GM18870 (cell line): ENCODE data around the gene CDC25B.

ENCODE experiments used
- ATAC-seq: cut with Tn5 transposase; IDR thresholded peaks from one replicate; pipeline ENCODE4 v1.9.1; 2021; ENCODE audit warnings: moderate library complexity; ENCODE audit not compliant: unreplicated experiment

Gene CDC25B

DNA sequence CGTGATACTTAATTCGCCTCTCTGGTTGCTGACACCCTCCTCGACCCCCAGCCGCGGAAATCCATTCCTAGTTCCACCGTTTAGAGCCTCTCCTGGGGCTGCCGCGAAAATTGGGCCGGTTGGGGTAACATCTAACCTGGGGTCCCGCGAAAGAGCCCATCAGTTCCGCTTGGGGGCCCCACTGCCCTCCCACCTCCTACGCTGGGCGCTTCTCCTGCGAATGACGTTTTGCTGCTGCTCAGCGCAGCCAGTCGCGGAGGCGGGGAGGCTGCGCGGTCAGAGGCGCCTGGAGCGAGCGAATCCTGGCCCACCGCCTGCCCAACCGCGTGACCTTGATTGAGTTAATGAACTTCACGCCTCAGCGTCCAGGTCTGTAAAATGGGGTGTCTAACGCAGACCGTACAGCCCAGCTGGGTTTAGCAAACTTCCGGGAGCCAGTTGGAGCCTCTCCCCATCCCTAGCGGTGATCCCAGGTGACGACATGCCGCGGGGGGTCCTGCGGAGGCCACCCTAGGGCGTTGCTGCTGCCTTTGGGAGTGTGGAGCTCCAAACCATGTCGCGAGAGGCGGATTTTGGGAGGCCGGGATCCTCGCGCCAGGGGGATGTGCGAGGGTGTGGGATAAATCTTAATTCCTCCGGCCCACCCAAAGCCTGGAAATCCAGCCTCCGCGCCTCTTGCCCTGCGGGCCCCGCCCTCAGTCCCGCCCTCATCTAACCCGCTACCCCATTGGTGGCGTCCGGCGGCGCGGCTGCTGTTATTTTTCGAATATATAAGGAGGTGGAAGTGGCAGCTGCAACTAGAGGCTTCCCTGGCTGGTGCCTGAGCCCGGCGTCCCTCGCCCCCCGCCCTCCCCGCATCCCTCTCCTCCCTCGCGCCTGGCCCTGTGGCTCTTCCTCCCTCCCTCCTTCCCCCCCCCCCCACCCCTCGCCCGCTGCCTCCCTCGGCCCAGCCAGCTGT lies at the start of gene CDC25B:
Gene CDC25B (plus strand): TSS at position 800 of the 958 bp plus-strand sequence. CDS start 222 bp downstream, outside the sequence.
- ATAC-seq: no peak

DNA sequence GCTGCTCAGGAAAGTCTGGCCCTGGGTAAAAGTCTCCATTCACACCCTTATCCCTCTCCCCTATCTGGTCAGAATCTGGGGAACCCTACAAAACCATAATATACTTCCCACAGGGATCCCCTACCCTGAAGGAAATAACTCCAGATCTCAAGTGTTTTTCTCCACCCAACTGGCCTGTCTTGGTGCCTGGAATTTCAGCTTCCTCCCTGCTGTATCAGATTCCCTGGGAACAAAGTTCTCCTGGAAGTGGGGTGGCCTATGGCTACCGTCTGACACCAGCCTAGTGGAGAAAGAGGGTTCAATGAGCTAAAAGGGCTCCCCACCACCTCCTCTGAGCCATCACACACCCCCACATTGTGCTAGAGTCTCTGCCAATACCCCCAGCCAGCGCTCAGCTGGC lies 48.6 kb upstream of the CDC25B start:
- ATAC-seq: no peak

DNA sequence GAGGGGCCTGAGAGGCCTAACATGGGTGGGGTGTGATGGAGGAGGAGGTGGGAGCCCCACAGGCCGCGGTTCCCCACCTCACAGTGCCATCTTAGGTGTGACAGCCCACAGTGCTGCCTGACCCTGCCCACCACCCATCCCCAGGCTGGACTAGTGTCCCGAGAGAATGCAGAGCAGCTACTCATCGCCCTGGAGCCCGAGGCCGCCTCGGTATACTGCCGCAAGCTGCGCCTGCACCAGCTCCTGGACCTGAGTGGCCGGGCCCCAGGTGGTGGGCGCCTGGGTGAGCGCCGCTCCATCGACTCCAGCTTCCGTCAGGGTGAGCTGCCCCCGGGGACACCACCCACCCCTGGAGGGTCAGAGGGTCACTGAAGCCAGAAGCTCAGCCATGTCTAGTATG lies 48.0 kb upstream of the CDC25B start:
- ATAC-seq: no peak

DNA sequence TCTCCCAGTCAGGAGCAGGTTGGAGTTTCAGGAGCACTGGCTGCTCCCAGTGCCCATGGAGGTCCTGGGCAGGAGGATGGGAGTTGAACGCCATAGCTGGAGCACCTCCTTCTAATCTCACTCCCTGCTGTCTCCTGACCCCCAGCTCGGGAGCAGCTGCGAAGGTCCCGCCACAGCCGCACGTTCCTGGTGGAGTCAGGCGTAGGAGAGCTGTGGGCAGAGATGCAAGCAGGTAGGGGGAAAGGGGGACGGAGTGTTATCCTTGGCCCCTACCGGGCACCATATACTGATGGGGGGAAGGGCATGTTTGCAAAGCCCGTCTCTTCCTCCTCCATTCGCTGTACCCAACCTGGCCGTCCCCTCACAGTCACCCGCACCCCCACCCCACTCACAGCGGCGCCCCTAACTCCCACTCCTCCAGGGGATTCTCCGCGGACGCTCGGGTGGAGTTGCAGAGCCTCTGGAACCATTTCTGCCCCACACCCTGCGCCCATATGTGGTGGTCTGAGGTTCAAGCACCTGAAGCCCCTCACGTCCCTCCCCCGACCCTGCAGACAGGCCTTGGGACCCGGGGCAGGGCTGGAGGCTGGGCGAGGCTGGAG lies 46.9 kb upstream of the CDC25B start:
- no peak for ATAC-seq

DNA sequence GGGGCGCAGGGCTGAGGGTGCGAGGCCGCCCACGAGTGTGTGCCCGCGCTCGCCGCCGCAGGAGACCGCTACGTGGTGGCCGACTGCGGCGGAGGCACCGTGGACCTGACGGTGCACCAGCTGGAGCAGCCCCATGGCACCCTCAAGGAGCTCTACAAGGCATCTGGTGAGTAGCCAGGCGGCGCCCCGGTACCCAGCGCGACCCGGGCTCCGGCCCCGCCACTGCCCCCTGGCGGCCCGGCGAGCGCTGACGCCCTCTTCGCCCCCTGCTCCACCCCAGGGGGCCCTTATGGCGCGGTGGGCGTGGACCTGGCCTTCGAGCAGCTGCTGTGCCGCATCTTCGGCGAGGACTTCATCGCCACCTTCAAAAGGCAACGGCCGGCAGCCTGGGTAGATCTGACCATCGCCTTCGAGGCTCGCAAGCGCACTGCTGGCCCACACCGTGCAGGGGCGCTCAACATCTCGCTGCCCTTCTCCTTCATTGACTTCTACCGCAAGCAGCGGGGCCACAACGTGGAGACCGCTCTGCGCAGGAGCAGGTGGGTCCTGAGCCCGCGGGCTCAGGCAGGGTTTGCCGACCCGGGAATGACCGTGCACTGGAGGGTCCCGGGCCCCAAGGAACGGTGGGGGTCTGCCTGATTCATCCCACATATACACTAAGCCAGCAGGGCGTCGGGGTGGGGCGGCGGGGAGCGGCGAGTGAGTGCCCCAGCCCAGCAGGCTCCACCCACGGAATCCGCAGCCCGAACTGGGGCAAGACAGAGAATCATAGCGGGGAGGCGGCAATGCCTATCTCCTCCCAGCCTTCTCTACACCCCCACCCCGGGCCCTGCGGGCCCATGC lies 46.2 kb upstream of the CDC25B start:
- no peak for ATAC-seq

DNA sequence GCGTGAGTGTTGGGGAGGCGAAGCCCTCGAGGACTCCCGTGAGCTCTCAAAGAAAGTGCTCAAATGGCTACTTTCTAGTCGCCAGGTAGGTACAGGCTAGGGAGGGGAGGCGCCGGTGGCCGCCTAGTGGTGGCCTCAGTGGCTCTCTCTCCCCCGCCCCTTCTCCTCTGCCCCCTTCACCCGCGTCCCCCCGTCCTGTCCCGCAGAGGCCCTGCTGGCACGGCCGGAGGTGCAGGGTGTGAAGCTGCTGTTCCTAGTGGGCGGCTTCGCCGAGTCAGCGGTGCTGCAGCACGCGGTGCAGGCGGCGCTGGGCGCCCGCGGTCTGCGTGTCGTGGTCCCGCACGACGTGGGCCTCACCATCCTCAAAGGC lies 44.8 kb upstream of the CDC25B start:
- ATAC-seq: no peak

DNA sequence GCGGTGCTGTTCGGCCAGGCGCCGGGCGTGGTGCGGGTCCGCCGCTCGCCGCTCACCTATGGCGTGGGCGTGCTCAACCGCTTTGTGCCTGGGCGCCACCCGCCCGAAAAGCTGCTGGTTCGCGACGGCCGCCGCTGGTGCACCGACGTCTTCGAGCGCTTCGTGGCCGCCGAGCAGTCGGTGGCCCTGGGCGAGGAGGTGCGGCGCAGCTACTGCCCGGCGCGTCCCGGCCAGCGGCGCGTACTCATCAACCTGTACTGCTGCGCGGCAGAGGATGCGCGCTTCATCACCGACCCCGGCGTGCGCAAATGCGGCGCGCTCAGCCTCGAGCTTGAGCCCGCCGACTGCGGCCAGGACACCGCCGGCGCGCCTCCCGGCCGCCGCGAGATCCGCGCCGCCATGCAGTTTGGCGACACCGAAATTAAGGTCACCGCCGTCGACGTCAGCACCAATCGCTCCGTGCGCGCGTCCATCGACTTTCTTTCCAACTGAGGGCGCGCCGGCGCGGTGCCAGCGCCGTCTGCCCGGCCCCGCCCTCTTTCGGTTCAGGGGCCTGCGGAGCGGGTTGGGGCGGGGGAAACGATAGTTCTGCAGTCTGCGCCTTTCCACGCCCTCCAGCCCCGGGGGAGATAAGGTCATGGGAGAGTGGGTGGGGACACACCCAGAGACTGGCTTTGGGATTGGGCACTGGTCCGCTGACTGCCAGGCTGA lies 44.3 kb upstream of the CDC25B start:
- ATAC-seq: no peak

DNA sequence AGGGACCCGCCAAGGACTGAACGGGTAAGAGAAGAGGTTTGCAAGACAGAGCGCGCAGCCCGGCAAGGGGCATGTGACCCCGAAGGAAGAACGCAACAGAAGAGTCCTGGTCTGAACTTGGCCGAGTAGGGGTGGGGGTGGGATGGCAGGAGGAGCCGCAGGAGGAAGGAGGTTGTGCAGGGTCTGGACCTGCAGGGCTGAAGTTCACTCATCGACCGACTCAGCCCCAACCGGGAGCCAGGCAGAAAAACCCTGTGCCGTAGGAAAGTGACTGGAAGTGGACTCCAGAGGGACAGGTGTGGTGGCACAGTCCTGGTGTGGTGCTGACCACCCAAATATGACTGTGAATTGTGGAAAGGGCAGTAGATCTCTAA lies 43.7 kb upstream of the CDC25B start:
- no peak for ATAC-seq

DNA sequence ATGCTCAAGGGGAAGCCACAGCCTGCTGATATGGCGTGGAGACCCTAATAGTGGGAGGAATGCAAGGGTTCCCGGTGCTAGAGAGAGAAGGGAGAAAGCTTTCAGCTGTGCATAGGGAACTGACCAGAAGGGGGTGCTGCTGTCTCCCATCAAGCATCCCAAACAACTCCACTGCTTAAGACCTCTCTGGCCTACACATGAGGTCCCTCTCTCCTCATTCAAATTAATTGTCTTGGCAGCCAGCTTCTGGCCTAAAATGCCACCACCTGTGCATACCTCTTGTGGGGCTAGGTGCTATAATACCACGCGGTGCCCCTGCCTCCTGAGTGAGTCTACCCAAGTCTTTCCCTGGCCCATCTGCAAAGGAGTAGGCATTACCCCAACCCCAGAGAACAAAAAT lies 43.0 kb upstream of the CDC25B start:
- no peak for ATAC-seq

DNA sequence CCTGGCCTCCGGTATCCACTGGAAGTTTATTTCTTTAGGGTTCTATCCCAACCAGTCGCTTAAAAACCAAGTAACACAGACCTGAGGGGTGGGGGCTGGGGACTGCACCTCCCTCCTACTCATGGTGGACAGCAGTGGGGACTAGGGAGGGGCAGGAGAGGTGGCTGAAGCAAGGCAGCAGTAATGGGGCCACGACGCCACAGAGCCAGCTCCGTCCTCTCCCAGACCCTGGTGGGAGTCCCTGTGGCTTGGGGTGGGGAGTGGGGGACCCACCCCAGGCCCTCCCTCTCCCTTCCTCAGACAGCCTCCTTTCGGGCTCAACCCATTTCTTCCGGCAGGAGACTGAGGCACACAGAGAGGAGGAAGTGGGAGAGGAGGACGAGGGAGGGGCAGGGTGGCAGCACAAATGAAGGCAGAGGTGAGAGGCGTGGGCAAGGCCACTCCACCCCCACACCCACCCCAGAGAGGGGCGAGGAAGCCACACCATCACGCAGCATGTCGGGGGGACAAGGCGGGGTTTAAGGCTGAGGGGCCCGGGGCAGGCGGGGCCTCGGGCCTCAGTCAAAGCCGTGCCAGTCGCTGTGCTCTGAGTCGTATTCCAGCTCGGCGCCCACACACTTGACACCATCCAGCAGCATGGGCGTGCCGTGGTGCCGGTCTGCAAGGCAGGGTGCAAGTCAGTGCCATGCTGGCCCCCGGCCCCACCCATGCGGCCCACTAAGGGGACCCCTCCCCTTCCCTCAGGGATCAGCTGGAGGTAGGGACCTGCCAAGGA lies 42.4 kb upstream of the CDC25B start:
- no peak for ATAC-seq

DNA sequence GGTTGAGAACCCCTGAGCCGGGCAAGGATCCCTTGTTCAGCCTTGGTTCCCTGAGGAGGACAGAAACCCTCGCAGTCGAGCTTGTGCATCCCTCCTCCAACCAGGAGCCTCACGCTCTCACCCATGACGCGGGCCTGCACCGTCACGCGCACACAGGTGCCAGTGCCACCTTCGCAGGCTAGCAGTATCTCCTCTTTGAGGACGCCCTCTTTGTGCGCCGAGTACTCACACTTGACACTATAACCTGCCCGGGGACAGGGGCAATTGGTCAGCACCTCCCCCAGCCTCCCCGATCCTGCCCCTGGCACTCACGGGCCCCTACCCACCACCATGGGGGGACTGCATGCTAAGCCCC lies 41.9 kb upstream of the CDC25B start:
- ATAC-seq: no peak

DNA sequence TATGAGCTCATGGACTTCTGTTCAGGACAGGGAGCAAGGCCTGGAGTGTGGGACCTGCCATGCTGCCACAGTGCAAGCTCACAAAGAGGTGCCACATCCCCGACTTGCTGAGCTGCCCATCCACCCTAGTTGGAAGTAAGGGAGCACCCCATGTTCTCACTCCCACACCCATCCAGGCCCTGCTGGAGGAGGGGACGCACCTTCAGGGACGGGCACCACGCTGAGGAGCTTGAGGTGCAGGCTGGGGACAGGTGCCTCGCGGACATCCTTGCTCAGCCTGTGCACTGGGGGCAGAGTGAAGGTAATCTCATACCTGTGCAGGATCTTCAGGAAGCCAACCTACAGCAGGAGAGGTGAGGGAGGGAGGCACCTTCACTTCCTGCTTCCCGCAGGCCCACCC lies 40.8 kb upstream of the CDC25B start:
- ATAC-seq: no peak

DNA sequence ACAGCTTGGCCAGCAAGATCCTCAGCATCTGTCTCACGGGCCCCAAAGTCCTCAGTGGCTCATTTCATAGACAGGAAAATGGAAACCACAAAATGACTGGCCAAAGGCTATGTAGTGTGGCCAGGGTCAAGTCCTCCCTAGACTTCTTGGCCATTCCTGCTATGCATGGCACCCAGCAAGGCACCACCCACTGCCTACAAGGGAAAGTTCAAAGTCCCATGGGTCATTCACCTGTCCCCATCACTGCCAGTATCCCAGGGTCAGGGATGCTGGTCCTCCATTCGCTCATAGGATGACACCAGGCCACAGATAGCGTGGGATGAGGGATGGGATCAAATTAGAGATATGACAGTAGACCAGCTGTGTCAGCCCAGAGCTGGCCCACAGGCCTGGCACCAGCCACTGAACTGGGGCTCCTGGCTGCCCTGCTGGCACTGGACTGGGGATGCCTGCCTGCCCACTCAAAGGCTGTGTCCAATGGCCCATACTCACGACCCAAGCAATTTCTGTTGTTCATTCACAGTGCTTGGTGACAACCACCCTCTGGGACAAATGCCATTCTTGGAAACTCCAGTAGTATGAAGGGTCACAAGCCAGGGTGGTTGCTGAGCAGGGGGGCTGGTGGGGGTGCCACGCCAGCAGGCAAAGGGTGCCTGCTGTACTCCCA lies 40.2 kb upstream of the CDC25B start:
- no peak for ATAC-seq

DNA sequence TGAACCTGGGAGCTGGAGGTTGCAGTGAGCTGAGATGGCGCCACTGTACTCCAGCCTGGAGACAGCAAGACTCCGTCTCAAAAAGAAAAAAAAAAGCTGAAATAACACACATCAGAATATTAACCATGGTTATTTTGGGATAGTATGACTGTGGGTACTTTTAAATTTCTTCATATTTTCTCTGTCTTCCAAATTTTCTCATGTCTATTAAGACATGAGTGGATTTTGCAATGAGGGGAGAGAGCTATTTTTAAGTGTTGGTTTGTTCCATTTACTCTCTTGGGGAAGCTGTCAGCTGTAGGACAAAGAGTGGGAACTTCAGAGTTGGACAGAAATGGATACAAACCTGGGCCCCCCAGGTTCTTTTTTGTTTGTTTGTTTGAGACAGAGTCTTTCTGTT lies 38.8 kb upstream of the CDC25B start:
- no peak for ATAC-seq

DNA sequence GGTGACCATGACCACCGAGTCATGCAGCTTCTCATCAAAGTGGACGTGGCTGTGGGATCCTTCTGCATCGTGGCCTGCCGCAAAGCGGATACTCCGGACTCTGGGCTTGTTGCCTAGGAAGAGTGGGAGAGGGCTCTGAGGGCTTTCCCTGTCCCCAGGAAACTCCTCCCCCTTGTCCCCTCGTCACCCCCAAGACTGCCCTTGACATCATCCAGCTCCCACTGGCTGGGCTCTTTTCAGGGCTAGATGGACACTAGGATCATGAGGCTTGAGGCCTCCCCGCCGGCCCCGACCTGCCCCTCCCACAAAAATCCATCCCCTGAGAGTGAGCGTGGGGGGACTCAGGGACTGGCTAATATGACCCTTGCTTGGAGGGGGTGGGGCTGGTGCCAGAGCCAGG lies 37.5 kb upstream of the CDC25B start:
- ATAC-seq: no peak

DNA sequence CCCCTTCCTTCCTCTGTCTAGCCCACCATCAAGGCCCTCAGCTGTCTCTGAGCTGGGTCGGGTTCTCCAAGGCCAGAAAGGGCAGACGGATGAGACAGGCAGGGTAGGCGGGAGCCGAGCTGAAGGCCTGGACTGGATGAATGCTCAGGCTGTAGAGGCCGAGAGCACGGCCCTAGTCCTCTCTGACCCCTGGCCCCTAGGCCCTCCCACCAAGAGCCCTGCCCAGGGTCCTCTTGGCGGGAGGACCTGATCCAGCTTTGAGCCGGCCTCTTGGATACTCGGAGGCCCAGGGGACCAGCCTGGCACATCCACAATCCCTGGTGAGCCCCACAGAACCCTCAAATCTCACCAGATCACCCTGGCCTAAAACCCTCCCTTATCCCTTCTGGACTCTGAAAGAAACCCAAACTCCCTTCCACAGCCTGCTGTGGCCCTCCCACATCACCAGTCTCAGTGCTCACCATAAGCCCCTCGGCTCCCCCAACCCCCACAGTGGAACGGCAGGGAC lies 36.7 kb upstream of the CDC25B start:
- ATAC-seq: no peak

DNA sequence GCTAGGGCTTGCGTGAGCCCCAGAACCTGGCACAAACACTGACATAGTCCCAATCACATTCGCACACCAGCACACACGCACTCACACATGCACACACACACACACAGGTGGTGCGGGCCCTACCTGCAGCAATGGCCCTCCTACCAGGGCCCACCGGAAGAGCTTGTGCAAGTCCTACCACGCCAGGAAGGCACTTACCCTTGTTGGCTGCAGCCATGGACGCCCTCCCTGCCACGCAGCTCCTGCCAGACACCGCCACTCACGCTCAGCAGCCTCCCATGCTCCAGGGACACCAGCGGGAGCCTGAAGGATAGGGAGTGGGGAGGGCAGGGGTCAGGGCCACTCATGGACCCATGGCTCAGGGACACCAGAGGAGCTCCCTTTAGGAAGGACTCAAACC lies 36.2 kb upstream of the CDC25B start:
- ATAC-seq: no peak

DNA sequence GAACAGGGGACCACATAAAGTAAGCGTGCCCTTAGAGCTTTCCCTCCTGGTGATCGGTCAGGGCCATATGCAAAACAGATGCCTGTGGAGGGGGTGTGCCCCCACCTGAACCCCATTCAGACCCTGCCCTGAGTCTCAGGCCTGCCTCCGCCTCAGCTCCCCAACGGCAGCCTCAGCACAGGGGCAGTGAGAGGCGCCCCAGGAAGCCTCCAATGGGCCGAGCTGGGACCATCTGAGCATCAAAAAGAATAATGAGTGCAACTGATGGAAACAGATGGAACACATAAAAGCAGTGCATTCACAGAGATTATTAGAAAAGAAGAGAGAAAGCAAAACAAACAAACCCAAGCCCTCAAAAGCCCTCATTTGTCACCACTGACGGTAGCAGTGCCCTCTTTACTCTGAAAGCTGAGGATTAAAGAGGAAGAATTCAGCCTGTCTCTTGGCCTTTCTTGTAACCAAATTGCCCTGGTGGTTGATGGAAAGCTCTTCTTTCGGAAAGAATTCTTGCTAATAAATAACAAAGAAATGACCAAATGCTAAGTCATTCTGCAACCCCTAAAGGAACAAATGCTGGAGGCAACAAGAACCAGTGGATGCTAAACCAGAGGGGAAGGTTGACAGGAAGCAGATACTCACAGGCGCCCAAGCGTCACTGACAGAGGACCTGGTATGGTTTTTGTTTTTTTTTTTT lies 35.3 kb upstream of the CDC25B start:
- no peak for ATAC-seq
